OCI-LY7 (cell line): ENCODE measurements around the gene CEP63.

Experiments
- EZH2phosphoT487 ChIP-seq: fragments of 200-600 bp; sonication (generic); IDR thresholded peaks from 2 replicates; pipeline ENCODE4 v1.6.1; 2018; ENCODE audit warnings: low read depth, borderline replicate concordance, mild to moderate bottlenecking, mixed run types, antibody characterized with exemption, low read length, moderate library complexity, mixed read lengths
- TF ChIP-seq, protein P1 (sequence below): fragments of 200-600 bp; sonication (generic); conservative IDR thresholded peaks from 2 replicates; pipeline ENCODE4 v1.5.1; 2014; ENCODE audit warnings: mild to moderate bottlenecking, antibody characterized with exemption, low read length, moderate library complexity, mixed read lengths

- TF ChIP-seq, protein P1, sequence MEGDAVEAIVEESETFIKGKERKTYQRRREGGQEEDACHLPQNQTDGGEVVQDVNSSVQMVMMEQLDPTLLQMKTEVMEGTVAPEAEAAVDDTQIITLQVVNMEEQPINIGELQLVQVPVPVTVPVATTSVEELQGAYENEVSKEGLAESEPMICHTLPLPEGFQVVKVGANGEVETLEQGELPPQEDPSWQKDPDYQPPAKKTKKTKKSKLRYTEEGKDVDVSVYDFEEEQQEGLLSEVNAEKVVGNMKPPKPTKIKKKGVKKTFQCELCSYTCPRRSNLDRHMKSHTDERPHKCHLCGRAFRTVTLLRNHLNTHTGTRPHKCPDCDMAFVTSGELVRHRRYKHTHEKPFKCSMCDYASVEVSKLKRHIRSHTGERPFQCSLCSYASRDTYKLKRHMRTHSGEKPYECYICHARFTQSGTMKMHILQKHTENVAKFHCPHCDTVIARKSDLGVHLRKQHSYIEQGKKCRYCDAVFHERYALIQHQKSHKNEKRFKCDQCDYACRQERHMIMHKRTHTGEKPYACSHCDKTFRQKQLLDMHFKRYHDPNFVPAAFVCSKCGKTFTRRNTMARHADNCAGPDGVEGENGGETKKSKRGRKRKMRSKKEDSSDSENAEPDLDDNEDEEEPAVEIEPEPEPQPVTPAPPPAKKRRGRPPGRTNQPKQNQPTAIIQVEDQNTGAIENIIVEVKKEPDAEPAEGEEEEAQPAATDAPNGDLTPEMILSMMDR = no peak
- no peak for TF ChIP-seq EZH2phosphoT487
Measured at GRCh38 chr3:134609821-134610431, 124.1 kb downstream of the CEP63 start.
